PFSK-1 (cell line): ENCODE results near the gene SSR2.

Experiments
- FOXP2 ChIP-seq: optimal IDR thresholded peaks from 2 replicates; pipeline ENCODE3; 2011; ENCODE audit warnings: borderline replicate concordance, control low read depth, inconsistent platforms; ENCODE audit not compliant: insufficient read depth; ENCODE audit errors: extremely low read length, extremely low read depth
- POLR2AphosphoS5 ChIP-seq: IDR thresholded peaks from 2 replicates; pipeline ENCODE4 v1.6.1; 2012; ENCODE audit warnings: low read depth, mild to moderate bottlenecking, control low read depth, low read length, moderate library complexity
- SIN3A ChIP-seq: IDR thresholded peaks from 2 replicates; pipeline ENCODE4 v1.6.1; 2012; ENCODE audit warnings: mild to moderate bottlenecking, low read length, moderate library complexity, borderline replicate concordance; ENCODE audit not compliant: insufficient read depth
- TAF1 ChIP-seq: IDR thresholded peaks from 2 replicates; pipeline ENCODE4 v1.6.1; 2012; ENCODE audit warnings: low read length, control low read depth, borderline replicate concordance; ENCODE audit not compliant: insufficient read depth
- TF ChIP-seq, protein P1 (sequence below), 2 experiments: IDR thresholded peaks; 2 replicates each; pipeline versions ENCODE4 v1.6.1 to v1.8.0; 2011 to 2012; ENCODE audit warnings: low read depth in 2 of 2, low read length in 2 of 2, control low read depth in 1 of 2, inconsistent platforms in 1 of 2, mild to moderate bottlenecking in 1 of 2, moderate library complexity in 1 of 2; ENCODE audit not compliant: insufficient read depth in 1 of 2

SSR2 gene

DNA sequence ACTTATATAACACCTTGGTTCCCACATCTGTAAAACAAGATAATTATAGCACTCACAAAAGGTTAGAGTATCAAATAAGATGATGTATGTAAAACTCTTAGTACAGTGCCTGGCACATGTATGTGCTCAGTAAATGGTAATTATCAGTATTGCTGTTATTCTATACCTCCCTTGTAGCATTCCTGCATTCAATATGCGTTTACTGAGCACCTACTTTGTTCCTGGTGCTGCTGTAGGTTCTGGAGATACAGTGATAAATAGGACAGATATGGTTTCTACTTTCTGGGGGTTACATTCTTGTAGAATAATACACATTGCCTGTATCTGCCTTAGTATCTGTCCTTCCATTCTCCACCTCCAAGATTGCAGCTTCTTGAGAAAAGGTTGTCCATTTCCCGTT lies 1.2 kb upstream of the SSR2 start:
- no peak for TF ChIP-seq TAF1
- TF ChIP-seq, protein P1, sequence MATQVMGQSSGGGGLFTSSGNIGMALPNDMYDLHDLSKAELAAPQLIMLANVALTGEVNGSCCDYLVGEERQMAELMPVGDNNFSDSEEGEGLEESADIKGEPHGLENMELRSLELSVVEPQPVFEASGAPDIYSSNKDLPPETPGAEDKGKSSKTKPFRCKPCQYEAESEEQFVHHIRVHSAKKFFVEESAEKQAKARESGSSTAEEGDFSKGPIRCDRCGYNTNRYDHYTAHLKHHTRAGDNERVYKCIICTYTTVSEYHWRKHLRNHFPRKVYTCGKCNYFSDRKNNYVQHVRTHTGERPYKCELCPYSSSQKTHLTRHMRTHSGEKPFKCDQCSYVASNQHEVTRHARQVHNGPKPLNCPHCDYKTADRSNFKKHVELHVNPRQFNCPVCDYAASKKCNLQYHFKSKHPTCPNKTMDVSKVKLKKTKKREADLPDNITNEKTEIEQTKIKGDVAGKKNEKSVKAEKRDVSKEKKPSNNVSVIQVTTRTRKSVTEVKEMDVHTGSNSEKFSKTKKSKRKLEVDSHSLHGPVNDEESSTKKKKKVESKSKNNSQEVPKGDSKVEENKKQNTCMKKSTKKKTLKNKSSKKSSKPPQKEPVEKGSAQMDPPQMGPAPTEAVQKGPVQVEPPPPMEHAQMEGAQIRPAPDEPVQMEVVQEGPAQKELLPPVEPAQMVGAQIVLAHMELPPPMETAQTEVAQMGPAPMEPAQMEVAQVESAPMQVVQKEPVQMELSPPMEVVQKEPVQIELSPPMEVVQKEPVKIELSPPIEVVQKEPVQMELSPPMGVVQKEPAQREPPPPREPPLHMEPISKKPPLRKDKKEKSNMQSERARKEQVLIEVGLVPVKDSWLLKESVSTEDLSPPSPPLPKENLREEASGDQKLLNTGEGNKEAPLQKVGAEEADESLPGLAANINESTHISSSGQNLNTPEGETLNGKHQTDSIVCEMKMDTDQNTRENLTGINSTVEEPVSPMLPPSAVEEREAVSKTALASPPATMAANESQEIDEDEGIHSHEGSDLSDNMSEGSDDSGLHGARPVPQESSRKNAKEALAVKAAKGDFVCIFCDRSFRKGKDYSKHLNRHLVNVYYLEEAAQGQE (IDR thresholded peaks at IDR 0.05; ENCODE audit: insufficient read depth in 1 of 2, low read depth in 2 of 2, low read length in 2 of 2) = no peak
- TF ChIP-seq FOXP2 = no peak
- TF ChIP-seq POLR2AphosphoS5 = no peak

DNA sequence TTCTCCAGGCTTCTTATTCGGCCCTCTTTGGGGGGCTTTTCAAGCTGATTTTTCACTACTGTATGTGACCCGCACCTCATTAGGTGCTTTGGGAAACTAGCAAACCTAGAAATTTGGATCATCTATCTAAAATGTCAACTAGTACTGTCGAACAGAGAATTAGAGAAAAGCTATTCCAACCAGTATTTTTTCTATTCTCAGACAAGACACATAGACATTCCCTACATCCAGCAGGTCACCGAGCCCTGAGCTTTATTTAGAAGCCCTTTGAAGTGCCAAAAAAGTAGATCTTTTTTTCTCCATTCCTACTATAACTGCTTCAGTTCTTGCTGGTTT lies 310 bp upstream of the SSR2 start:
- TF ChIP-seq, protein P1 (IDR thresholded peaks at IDR 0.05; ENCODE audit: insufficient read depth in 1 of 2, low read depth in 2 of 2, low read length in 2 of 2) = no peak
- TF ChIP-seq TAF1 (no peak), SIN3A (no peak), FOXP2 (no peak), POLR2AphosphoS5 (no peak)

DNA sequence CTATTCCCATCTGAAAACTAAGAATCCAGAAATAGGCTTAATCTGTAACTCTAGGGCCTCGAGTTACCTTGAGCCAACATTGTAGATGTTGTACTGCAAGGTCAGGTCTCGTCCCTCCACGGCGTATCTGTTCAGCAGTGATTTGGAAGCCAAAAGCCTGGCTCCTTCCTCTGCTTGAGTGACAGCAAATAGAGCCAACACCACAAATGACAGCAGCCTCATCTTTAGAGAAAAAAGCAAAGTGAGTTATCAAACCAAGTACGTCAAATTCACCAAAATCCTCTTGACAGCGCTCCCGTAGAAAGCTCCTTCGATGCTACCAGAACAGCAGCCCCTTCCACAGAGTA lies 832 bp downstream of the SSR2 start:
- no peak for TF ChIP-seq POLR2AphosphoS5
- no peak for TF ChIP-seq FOXP2
- no peak for TF ChIP-seq SIN3A
- no peak for TF ChIP-seq TAF1
- TF ChIP-seq, protein P1 (IDR thresholded peaks at IDR 0.05; ENCODE audit: insufficient read depth in 1 of 2, low read depth in 2 of 2, low read length in 2 of 2) = no peak

DNA sequence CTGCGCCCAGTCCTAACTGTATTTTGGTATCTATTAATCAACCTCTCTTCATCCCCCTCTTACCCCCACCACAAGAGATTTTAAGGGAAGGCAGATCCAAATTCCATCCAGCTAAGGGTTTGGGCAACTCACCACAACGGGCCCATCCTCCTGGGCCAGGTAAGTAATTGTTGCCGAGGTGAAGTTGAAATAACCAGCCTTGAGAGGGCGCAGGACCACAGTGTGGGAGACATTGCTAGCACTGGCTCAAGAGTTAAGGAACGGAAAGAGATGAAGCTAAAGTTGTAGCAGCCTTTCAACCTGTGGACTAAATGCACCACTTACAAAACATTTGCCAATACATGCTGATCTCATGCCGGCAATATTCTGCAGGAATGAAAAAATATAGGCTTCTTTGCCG lies 5.9 kb downstream of the SSR2 start:
- no peak for TF ChIP-seq FOXP2
- TF ChIP-seq SIN3A = no peak
- no peak for TF ChIP-seq TAF1
- TF ChIP-seq, protein P1 (IDR thresholded peaks at IDR 0.05; ENCODE audit: insufficient read depth in 1 of 2, low read depth in 2 of 2, low read length in 2 of 2) = no peak
- no peak for TF ChIP-seq POLR2AphosphoS5

DNA sequence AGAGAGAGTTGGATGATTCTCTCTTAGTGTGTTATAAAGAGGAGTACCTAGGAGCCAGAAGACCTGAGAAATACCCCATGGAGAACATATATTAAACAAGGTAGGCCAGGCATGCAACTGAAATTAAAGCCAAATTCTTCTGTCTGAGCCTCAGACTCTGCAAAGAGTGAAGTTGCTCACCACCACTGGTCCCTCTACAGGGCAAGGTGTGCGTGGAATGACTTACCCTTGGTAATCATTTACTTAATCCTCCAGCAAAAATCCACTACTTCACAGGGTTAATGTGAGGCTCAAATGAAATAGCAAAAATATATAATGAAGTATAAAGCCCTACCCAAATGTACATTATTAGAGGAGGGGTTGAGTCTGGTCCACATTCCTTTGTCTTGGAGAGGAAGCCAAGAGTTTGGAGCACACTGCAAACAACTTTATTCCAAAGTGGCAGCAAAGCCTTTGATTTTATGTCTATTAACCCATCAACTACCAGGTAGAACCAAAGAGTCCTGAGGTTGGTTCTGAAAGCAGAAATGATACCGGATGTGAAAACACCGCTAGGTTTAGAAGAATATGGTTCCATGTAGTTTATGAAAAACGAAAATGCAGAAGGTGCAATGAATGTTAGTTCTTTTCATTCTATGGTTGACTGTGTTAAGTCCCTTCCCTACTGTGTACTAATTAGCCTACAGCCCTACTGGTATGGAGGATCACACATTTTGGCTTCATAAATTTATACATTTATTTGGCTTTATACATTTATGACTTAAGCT lies 8.5 kb downstream of the SSR2 start:
- TF ChIP-seq, protein P1 (IDR thresholded peaks at IDR 0.05; ENCODE audit: insufficient read depth in 1 of 2, low read depth in 2 of 2, low read length in 2 of 2) = no peak
- no peak for TF ChIP-seq TAF1
- TF ChIP-seq POLR2AphosphoS5 = no peak
- no peak for TF ChIP-seq FOXP2
- TF ChIP-seq SIN3A = no peak
